GM21360 (cell line): ENCODE data around the gene SPIRE1.
"Not testable (repeated sequence)": the region's sequence is repeated elsewhere in the genome, so short reads cannot be mapped to it uniquely, and the experiment has no call there.

ENCODE experiments used
- ATAC-seq: cut with Tn5 transposase; IDR thresholded peaks from one replicate; pipeline ENCODE4 v1.9.1; 2021; ENCODE audit warnings: mild to moderate bottlenecking, moderate library complexity; ENCODE audit not compliant: unreplicated experiment

Gene SPIRE1

GRCh38 chr18:12599966-12600365, 57.9 kb downstream of the SPIRE1 start:
- ATAC-seq: no peak

DNA sequence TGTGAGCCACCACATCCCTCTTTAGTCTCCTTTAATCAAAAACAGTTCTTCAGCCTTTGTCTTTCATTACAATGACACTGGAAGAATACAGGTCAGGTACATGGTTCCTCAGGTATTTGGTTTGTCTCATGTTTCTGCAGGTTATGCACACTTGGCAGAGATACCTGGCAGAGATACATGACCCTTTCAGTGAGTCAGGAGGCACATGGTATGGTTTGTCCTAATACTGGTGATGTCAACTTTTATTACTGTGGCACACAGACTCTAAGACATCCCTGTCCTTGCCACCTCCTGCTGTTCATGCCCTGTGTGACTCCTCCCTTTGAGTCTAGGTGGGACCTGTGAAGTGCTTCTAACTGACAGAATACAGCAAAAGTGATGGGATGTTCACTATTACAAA, 58.4 kb downstream of the SPIRE1 start:
- no peak for ATAC-seq

DNA sequence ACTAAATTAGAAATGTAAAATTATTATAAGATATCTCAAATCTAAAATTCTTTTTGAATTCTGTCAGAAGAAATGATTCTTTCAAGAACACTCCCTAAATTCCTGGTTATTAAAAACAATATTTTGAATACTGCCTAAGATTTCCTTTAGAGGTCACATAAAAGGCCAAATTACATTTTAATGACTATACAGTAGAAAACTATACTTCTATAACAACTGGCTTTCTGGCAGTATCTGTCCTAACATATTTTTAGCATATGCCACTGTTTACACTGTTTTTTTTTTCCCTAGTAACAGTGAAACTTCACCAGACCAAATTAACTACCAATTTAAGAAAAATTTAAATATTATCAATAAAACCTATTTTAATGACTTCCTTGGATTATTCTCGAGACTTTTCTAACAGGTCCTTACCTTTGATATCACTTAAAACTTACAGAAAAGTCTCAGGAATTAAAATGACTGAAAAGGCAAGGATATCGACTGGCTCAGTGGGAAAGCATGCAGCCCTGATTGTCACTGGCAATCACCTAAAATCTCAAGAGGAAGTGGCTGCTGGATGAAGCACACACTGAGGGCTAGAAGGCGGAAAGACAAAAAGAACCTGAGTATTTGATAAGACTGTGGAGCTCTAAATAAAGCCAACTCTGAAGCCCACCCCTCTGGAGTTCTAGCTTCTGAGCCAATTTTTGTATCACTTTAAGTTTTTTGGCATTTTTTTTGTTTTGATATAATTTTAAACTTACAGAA, 59.6 kb downstream of the SPIRE1 start:
- no peak for ATAC-seq

- ATAC-seq: no peak
These were observed 60.1 kb downstream of the SPIRE1 start for GRCh38 chr18:12597760-12598159.

DNA sequence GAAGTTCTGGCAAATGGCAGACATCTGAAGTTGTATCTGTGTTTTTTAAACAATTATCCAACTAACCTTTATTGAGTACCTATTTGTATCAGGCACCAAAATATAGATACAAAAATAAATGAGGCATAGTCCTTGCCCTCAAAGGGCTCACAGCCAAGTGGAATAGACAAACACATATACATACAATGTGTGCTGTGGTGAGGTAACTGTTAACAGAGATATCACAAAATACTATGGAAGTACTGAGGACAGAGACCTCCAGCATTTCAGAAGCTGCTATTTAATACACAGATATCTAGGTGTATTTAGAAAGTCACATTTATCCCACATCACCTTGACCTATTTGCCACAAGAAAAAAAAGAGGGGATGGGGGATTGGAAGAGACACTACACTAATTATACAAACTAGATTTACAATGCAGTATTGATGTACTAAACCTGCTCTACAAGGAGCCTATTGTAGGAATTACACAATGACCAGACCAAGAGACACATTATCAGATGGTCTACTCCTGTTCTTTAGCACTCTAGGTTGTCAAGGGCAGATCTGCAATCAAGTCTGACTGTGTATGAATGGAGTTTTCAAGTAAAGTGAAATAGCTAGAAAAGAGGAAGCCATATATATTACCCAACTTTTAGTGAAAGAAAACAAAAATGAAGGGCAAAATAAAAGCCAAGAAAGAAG, 62.2 kb downstream of the SPIRE1 start:
- ATAC-seq: no peak

GRCh38 chr18:12593866-12594265, 64.0 kb downstream of the SPIRE1 start:
- no peak for ATAC-seq

DNA sequence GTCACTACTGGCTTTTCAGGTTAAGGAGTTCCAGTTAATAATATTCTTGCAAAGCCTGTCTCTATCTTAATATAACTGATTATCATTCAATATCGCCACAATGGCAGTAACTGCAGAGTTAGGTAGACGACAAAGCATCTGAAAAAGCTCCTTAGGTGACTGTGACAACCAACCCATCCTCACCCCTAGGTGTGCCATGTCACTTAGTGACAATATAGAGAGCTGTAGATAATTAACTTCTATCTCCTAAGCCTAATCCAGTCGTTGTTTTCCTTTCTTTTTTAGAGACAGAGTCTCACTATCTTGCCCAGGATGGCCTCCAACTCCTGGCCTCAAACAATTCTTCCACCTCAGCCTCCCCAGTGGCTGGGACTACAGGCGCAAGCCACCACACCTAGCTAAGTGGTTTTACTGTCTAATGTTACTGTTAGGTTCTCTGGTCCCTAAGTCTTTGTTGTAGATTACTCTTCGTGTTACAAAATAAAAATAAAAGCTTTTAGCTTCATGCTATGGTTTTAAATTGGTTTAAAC, 65.2 kb downstream of the SPIRE1 start:
- ATAC-seq: no peak

GRCh38 chr18:12589448-12589847, 68.5 kb downstream of the SPIRE1 start:
- ATAC-seq: no peak

GRCh38 chr18:12586956-12587355, 71.0 kb downstream of the SPIRE1 start:
- no peak for ATAC-seq

DNA sequence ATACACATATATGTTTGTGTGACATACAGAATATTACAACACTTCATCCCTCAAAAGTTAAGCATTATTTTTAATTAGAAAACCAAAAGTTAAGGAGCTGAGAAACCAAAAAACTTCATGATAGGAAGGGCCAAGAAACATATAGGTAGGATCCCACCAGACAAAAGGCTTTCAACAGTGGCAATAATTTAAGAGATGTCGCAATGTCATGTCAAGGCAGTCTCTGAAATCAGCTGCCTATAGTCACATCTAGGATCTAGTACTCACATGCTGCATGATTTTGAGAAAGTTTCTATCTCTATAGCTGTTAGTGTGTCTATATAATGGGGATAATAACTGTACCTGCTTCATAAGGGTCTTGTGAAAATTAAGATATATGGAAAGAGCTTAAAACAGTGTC, 72.7 kb downstream of the SPIRE1 start:
- no peak for ATAC-seq

- ATAC-seq: no peak
These were observed 77.1 kb downstream of the SPIRE1 start for GRCh38 chr18:12580630-12581342.

GRCh38 chr18:12579775-12580174, 78.1 kb downstream of the SPIRE1 start:
- ATAC-seq: no peak

DNA sequence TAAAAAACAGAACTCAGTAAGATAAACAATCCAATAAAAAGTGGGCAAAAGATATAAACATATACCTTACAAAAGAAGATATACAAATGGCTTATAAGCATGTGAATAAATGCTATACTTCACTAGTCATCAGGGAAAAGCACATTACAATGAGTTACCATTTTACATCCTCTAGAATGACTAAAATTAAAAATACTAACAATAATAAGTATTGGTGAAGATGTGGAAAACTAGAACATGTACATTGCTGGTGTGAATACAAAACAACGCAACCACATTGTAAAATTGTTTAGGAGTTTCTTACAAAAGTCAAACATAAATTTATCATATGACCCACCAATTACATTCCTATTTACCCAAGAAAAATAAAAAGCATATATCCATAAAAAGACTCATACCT, 80.1 kb downstream of the SPIRE1 start:
- no peak for ATAC-seq

DNA sequence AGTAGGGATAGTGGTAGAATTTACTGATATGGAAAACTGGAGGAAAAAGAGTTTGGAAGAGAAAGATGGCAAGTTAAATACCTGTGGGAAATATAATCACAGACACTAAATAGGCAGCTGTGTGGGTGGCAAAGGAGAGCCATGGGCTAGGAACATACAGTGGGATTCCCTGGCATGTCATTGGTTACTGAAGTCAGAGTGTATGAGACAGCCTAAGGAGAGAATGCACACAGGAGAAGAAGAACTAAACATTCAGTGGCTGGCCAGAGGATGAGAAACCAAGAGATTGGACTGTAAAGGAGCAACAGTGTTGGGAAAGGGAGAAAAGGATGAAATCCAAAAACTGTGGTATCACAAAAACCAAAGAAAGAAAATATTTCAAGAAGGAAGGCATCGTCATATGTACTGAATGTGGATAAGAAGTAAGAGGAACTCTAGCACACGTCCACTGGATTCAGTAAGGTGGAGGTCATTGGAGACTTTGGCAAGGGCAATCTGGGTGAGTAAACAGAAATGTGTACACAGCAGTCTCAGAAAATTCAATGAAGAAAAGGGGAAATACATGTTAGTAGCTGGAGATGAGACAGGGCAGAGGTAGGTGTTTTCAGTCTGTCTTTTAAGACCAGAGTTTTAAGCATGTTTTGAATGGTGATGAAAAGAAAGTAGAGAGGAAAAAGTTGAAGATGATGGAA, 83.3 kb downstream of the SPIRE1 start:
- ATAC-seq: no peak

DNA sequence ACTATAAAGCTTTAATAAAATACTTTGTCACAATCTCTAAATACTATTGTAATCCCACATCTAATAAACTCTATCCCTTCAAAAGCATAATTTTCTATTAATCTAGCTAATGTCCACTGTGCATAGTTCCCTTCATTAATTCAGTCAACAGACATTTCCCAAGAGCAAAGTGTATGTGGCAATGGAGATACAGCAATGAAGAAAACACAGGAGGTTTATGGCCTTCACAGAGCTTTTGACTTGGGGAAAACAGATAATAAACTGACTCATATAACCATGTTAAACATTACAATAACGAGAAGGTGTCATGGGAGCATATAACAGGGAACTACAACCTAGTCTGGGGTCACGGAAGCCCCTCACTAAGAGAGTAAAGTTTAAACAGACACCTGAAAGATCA, 86.3 kb downstream of the SPIRE1 start:
- no peak for ATAC-seq

- ATAC-seq: no peak
These were observed 88.1 kb downstream of the SPIRE1 start for GRCh38 chr18:12569791-12570190.

- no peak for ATAC-seq
These were observed 90.1 kb downstream of the SPIRE1 start for GRCh38 chr18:12567849-12568248.

DNA sequence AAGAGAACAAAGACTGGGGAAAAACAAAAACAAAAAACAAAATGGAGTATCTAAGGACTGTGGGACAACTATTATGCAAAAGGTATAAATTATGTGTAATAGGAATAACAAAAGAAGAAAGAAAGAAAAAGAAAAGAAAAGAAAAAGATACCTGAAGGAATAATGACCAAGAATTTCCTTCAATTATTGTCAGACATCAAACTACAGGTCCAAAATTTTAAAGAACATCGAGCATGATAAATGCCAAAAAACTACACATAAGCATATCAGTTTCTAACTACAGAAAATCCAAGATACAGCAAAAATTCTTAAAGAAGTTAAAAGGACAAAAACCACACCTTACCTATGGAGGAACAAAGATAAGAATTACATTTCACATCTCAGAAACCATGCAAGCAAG, 93.0 kb downstream of the SPIRE1 start:
- ATAC-seq: no peak

DNA sequence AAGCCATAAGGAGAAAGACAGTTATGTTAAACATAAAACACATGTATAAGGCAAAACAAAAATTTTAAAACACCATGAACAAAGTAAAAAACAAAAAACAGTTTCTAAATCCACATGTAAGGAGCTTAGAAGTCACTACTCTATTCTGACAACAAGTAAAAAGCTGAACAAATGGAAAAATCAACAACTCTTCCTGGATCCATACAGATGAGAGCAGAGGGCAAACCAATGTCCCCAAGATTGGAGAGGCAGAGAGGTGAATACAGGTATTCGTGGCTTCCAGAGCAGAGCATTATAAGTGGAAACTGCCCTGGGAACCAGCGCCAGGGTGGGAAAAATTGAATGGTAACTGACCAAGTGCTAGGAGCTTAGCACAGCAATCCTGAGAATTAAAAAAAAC, 93.5 kb downstream of the SPIRE1 start:
- no peak for ATAC-seq

DNA sequence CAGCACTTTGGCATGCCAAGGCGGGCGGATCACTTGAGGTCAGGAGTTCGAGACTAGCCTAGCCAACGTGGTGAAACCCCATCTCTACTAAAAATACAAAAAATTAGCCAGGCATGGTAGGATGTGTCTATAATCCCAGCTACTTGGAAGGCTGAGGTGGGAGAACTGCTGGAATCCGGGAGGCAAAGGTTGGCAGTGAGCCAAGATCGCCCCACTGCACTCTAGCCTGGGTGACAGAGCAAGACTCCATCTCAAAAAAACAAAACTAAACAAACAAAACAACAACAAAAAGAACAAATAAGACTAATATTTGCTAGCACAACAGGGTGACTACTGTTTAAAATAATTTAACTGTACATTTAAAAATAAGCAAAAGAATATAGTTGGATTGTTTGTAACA, 97.3 kb downstream of the SPIRE1 start:
- not testable (repeated sequence) for ATAC-seq

DNA sequence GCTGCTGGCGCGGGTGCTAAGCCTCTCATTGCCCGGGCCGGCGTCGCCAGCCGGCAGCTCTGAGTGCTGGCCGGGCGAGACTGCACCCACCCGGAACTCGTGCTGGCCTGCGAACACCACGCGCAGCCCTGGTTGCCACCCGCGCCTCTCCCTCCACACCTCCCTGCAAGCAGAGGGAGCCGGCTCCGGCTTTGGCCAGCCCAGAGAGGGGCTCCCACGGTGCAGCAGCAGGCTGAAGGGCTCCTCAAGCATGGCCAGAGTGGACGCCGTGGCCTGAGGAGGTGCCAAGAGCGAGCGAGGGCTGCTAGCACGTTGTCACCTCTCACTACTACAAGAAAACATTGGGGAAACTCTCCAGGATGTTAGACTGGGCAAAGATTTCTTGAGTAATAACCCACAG, 98.6 kb downstream of the SPIRE1 start:
- ATAC-seq: no peak
